ENCODE measurements around the gene GTPBP4.

GTPBP4 gene

GRCh38 chr10:987870-988666 is at the start of gene GTPBP4:
TSS of gene GTPBP4 (plus strand) at chr10:988434. CDS start at chr10:988480, 46 bp downstream.
- peak; percentile 96 for DNase-seq

DNA sequence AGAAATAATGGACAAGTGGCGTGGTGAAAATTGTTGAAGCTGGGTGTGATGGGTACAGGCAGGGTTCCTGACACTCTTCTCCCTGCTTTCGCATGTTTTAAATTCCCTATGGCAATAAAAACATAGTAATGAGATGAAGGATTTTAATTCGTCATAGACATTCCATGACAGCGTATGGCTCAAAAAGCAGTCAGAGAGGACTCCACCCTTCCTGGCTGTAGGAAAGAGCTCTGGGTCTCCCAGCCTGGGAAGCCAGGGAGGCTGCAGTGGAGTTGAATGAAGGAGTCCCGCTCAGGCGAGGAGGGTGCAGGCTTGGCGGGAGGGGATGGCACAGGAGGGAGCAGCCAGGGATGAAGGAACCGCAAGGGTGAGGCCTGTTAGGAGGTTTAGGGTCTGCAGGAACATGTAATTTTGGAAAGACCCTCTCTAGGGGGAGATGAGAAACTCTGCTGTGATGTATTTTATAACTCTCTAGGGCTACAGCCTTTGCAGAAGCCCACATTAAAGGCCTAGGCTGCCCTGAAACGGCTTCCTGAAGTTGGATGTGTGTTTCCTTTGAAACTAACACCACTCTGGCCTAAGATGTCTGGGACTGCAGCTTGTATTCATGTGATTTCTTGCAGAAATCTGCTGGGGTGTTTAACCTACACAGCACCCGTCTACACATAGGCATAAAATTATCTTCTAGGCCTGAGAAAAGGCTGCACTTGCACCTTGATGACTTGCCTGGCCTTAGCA is 49.1 kb upstream of the GTPBP4 start:
- DNase-seq: no peak

DNA sequence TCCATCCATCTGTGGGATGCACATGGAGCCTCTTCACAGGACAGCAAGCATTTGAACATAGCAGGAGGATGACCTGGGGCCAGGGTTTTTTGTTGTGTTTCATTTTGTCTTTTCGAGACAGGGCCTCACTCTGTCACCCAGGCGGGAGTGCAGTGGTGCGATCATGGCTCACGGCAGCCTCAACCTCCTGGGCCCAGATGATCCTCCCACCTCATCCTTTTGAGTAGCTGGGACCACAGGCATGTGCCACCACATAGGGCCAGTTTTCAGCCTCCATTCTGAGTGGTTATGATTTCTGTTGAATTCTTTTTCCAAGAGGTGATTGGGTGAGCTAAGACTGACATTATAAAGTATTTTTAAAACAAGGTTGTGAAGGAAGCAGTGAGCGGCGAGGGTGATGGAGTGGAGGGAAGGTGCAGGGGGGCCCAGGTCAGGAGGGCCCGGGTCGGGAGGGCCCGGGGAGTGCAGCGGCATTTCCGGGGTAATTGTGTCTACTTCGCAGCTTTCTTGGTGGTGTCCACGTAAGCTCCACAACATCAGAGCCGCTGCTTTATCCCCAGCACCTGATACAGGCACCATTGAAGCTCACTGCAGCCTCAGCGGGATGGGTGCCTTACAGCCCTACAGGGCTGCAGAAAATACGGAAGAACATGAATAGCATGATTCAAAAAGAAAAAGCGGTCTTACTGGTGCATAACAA is 44.8 kb upstream of the GTPBP4 start:
- no peak for DNase-seq

DNA sequence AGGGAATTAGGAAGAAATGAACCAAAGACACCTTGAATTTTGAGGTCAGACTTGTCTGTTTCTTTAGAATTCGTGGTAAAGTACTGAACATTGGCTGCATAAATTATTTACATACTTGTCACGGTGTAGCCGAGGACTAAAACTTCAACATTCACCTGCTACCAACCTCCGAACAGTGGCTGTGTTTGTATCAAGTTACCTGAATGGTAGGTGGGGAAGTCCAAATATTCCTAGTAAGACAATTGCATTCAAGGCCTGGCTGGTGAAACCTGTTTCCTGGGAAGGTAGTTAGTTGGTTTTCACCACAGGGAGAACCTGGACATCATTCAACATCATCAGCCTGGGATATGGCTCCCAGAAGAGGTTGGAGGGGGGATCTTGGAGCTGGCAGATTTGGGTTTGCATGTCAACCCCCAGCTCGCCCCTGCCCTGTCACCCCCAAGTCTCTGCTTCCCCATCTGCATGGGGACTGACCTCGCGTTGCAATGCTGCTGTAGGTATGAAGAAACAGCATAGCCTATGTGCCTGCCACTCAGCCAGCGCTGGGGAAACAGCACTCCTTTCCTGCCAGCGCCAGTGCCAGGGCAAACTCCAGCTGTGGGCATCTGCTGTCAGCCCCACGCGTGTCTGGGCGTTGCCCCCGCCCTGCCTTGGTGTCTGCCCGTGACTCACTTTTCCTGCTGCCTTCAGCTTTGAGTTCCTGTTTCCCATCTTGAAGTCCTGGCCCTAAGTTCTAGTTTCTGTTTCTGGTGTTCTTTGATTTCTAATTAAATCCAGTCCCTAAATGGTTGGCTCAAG is 44.0 kb upstream of the GTPBP4 start:
- DNase-seq: no peak

DNA sequence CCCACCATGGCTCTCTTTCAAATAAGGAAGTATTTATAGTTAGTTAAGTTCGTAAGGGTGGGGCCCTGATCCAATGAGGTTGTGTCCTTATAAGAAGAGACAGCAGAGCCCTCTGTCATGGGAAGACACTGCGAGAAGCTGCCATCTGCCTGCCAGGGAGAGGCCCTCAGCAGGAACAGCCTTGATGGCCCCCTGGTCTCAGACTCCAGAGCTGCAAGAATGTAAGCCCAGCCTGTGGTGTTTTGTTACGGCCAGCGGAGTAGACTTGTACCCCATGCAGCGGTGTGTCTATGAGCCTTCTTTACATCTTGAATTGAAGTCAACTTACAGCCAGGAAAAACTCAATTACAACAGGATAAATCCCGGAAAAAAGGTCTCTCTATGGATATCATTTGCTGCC is 42.5 kb upstream of the GTPBP4 start:
- DNase-seq: no peak

DNA sequence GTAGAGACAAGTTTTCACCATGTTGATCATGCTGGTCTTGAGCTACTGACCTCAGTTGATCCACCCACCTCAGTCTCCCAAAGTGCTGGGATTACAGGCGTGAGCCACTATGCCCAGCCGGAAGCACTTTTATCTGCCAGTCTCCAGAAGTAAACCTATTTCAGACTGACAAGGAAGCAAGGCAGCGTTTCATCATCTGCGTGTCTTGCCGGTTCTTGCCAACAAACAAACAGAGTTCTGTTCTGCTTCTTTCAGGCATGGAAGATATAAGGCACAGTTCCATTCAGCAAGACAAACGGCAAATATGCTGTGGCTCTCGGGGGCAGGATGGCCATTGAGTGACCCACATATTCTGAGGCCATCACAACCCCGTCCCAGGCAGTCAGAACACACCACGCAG is 41.2 kb upstream of the GTPBP4 start:
- DNase-seq: no peak

- DNase-seq: no peak
Measured at GRCh38 chr10:947881-948280, 40.4 kb upstream of the GTPBP4 start.

GRCh38 chr10:948347-948746 is 39.9 kb upstream of the GTPBP4 start:
- DNase-seq: no peak

DNA sequence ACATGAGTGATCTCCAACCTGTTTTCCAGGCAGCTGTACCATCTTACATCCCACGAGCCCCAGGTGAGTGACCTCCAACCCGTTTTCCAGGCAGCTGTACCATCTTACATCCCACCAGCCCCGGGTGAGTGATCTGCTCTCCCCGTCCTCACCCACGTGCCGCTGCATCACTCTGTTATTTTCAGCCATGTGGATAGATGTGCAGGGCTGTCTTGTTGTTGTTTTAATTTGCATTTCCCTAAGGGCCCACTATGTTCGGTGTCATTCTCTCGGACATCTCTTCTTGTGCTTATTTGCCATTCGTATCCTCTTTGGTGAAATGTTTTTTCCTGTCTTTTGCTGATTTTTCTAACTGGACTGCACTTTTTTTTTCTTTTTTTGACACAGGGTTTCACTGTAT is 38.8 kb upstream of the GTPBP4 start:
- no peak for DNase-seq

DNA sequence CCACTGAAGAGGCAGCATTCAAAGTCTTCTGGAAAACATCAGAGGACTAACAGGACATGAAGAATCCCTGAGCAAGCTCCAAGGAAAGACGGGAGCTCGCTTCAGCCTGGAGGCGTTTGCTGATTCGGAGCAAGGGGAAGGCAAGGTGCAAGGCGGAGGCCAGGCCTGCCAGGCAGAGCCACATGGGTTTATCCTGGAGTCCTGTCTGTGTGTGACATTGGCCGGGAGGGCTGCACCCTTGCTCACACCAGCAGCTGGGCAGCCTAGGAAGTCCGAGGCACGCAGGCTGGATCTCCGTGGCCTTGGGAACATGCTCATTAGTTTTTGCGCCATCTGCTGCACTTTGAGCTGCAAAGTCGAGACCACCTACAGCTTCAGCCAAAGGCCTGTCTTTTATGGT is 34.4 kb upstream of the GTPBP4 start:
- no peak for DNase-seq

GRCh38 chr10:954396-954795 is 33.8 kb upstream of the GTPBP4 start:
- DNase-seq: no peak

DNA sequence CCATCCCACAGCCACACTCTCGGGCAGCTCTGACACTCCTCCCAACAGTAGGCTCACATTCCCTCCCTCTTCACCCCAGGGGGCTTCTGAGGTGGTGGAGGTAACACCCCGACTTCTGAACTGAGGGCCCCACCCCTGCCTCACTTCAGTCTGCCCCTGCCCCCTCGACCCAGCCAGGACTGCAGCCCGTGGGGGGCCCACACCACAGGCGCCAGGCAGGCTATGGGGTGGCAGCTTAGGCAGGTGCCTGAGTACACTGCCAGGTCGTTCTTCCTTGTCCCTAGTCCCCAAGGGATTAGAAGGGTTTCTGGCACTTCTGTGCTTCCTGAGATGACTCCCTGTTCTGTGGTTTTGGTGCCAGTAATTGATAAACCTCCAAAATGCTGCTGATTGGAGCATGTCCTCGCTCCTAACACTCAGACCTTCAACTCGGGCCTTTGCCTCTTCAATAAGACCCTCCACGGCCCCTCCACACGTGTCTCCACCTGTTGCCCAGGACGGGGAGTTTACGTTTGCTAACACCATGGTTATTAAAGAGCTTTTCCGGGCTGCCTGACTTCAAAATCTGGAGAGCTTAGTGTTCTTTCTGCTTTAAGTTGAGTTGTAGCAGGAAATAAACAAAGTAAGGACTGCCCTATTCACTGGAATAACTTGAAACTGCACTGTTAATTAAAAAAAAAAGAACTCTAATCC is 33.0 kb upstream of the GTPBP4 start:
- no peak for DNase-seq

DNA sequence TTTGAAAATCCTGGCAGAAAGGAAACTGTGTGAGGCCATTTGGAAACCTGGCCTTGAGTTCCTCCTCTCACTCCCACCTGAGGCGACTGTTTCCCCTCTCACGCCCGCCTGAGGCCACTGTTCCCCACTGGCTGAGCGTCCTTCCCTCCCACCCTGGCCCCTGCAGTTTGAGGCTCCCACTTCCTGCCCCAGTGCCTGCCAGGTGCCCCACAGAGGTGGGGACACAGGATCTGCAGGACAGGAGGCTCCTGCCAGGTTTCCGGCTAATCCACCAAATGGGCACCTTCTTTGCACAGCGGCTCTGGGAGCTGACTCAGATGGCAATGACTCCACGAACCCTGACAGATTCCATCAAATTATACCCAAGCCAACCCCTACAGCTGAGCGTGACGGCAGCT is 32.4 kb upstream of the GTPBP4 start:
- DNase-seq: no peak

- no peak for DNase-seq
Measured at GRCh38 chr10:958106-958505, 30.1 kb upstream of the GTPBP4 start.

GRCh38 chr10:958856-959255 is 29.4 kb upstream of the GTPBP4 start:
- DNase-seq: no peak

DNA sequence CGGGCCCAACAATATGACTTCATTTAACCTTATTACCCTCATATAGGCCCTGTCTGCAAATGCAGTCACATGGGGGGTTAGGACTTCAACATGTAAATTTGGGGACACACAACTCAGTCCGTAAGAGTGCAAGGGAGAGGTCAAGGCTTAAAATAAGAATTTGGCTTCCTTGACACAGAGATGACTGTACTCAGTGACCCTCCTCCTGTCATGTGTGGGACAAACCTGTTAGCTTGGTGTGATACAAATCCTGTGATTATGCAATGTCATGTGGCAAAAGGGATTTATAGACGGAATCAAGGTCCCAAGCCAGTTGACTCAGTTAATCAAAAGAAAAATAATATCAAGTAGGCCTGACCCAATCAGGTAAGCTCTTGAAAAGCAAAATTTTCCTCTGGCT is 25.9 kb upstream of the GTPBP4 start:
- DNase-seq: no peak

- DNase-seq: no peak
Measured at GRCh38 chr10:963186-963585, 25.0 kb upstream of the GTPBP4 start.

DNA sequence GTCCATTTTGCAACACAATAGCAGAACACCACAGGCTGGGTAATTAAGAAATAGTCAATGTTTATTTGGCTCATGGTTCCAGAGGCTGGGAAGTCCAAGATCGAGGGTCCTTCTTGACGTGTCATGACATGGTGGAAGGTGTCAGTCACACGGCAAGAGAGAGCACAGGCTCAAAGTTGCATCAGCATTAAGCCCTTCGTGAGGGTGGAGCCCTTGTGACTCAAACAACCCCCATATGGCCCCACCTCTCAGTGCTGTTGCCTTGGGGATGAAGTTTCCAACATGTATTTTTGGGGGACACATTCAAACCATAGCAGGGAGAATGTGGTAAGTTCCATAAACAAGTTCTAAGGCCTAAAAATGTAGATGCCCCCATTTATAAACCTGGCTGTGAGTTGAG is 24.6 kb upstream of the GTPBP4 start:
- no peak for DNase-seq

- DNase-seq: no peak
Measured at GRCh38 chr10:964321-964987, 23.8 kb upstream of the GTPBP4 start.

DNA sequence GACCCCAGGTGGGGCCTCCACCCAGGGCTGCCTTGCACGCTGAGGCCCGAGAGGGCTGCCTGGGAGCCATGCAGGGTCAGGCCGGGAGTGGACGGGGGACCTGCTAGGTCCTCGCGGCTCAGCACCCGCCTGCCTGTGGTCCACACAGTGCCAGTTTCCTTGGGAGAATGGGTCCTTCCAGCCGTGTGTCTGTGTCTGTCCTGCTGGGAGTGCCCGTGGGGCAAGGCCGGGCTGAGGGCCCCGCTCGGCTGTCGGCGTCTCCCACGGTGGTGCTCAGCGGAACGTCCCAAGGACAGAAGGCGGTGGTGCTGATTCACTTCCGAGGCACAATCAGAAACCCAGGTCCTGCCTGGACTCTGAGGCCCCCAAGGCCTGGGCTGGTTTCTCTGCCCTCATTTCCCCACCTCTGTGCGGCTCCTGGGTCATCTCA is 23.2 kb upstream of the GTPBP4 start:
- DNase-seq: no peak

DNA sequence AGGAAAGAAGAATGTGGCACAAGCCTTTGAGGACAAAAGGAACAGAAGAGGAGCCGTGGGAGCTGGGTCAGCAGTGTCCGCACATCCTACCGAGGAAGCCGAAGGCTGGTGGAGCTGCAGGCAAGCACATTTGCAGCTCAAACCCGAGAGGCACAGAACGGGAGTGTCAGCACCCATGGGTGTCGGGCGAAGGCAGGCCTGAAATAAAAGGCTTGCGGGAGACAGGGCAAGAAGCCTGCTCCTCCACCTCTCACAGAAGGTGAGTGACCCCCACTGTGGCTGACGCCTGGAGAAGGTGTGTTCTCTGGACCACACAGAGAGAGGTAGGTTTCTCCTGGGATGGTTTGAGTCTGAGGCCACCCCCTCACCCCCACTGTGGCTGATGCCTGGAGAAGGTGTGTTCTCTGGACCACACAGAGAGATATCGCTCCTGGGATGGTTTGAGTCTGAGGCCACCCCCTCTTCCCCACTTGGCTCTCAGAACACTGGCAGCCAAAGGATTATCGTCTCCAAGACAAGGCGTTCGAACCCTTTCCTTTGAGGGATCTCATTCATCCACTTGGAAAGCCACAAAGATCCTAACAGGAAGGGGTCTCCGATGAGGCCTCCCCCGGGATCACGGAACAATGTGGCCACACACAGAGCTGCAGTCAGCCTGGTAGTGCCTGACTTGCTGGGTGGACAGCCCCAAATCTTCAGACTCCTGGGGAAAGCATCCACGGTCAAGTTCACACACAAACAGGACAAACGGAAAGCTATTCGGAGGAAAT is 21.6 kb upstream of the GTPBP4 start:
- DNase-seq: no peak

Measured in NCI-H345 (cell line).